NCI-H187 treated with DMSO at 0.1 percent for 48 hours (cell line): ENCODE data around the gene MUL1.
A peak's percentile ranks its signal among the peaks of the same experiment; 100 is the strongest.
"Not testable (repeated sequence)": the region's sequence is repeated elsewhere in the genome, so short reads cannot be mapped to it uniquely, and the experiment has no call there.

Experiments
- DNase-seq: peaks from one replicate; lab custom pipeline; 2025; lab: John Stamatoyannopoulos, UW

Gene MUL1

GRCh38 chr1:20511518-20512428, 3.8 kb upstream of the MUL1 start:
- DNase-seq = no peak

- no peak for DNase-seq
Observed at GRCh38 chr1:20508411-20508771, 440 bp upstream of the MUL1 start.

- no peak for DNase-seq
Observed at GRCh38 chr1:20507248-20507563, 745 bp downstream of the MUL1 start.

GRCh38 chr1:20505488-20505887, 2.5 kb downstream of the MUL1 start:
- no peak for DNase-seq

GRCh38 chr1:20500716-20501115, 7.2 kb downstream of the MUL1 start:
- DNase-seq = no peak

- no peak for DNase-seq
Observed at GRCh38 chr1:20499718-20500117, 8.2 kb downstream of the MUL1 start.

GRCh38 chr1:20499105-20499504, 8.8 kb downstream of the MUL1 start:
- no peak for DNase-seq

- DNase-seq = no peak
Observed at GRCh38 chr1:20498116-20498515, 9.8 kb downstream of the MUL1 start.

- no peak for DNase-seq
Observed at GRCh38 chr1:20497506-20497905, 10.4 kb downstream of the MUL1 start.

- DNase-seq = not testable (repeated sequence)
Observed at GRCh38 chr1:20496725-20497383, 11.1 kb downstream of the MUL1 start.

- DNase-seq = no peak
Observed at GRCh38 chr1:20496241-20496661, 11.7 kb downstream of the MUL1 start.

GRCh38 chr1:20495661-20496060, 12.3 kb downstream of the MUL1 start:
- no peak for DNase-seq

GRCh38 chr1:20494609-20495311, 13.2 kb downstream of the MUL1 start:
- DNase-seq = no peak

- peak; percentile 13 for DNase-seq
Observed at GRCh38 chr1:20493839-20494608, 13.9 kb downstream of the MUL1 start.

- no peak for DNase-seq
Observed at GRCh38 chr1:20493309-20493708, 14.6 kb downstream of the MUL1 start.

- no peak for DNase-seq
Observed at GRCh38 chr1:20492751-20493150, 15.2 kb downstream of the MUL1 start.

- DNase-seq = no peak
Observed at GRCh38 chr1:20491866-20492265, 16.1 kb downstream of the MUL1 start.

GRCh38 chr1:20491178-20491577, 16.8 kb downstream of the MUL1 start:
- DNase-seq = no peak

- DNase-seq = peak; percentile 12
Observed at GRCh38 chr1:20487236-20487590, 20.7 kb downstream of the MUL1 start.

- no peak for DNase-seq
Observed at GRCh38 chr1:20486457-20487235, 21.3 kb downstream of the MUL1 start.
